HCT116 (cell line): ENCODE data around the gene AP3B1. TPM values are rescaled to one million over a fixed set of nuclear protein-coding genes. Genes with fewer than 3 reads are reported as not detected.

Experiments used
- ATAC-seq: fragments of 200-7000 bp; cut with Tn5 transposase; 2 replicates; pipeline ENCODE4 v1.9.1; 2020; ENCODE audit warnings: mild to moderate bottlenecking, moderate library complexity
- BruUV-seq: library from RNA; stranded (reverse); fragments of 400-500 nt; replicated peaks from 2 replicates; lab custom pipeline; 2021; lab: Mats Ljungman, UMichigan
- CTCF ChIA-PET: fragments of 300-600 bp; sonication (Branson Sonifier 250); formaldehyde crosslinking; loops from one replicate; lab custom pipeline; 2021; ENCODE audit warnings: antibody characterized with exemption; lab: Charles Lee
- POLR2A ChIA-PET: fragments of 300-600, 350-600 bp; sonication (Branson Sonifier 250); formaldehyde crosslinking; loops from one replicate; lab custom pipeline; 2021; ENCODE audit warnings: antibody characterized with exemption; lab: Charles Lee
- RAD21 ChIA-PET, 2 experiments: fragments of 300-600 bp; sonication (Branson Sonifier 250); formaldehyde crosslinking; loops; one replicate each; lab custom pipeline; 2023; ENCODE audit warnings: low total read pairs in 2 of 2; ENCODE audit not compliant: uncharacterized antibody in 2 of 2, unreplicated experiment in 2 of 2, low non-redundant PET in 1 of 2; lab: Charles Lee
- DNase-seq: peaks from one replicate; pipeline ENCODE4 v3.0.0-alpha.2; 2010; ENCODE audit warnings: low read depth, low spot score
- H2AFZ ChIP-seq: fragments of 200-600 bp; shearing (Covaris generic), sonication (generic); 2 replicates; pipeline ENCODE4 v1.6.1; 2017; ENCODE audit warnings: low read depth, mixed run types, mixed read lengths, antibody characterized with exemption, low read length; ENCODE audit not compliant: poor library complexity, severe bottlenecking
- H3K27ac ChIP-seq: 2 replicates; pipeline ENCODE4 v1.5.1; 2012; ENCODE audit warnings: low read depth, low read length
- H3K27me3 ChIP-seq: fragments of 200-600 bp; sonication (generic); 2 replicates; pipeline ENCODE4 v1.6.1; 2016; ENCODE audit warnings: mixed run types, low read length, mixed read lengths; ENCODE audit not compliant: insufficient read depth
- H3K36me3 ChIP-seq, 2 experiments: fragments of 200-500 bp in 1 of 2; fragments of 200-600 bp in 1 of 2; sonication (Bioruptor generic) in 1 of 2; sonication (generic) in 1 of 2; 2 replicates each; pipeline versions ENCODE4 v1.5.1 to v1.6.1; 2014 to 2016; ENCODE audit warnings: low read length in 2 of 2, inconsistent platforms in 1 of 2, mixed read lengths in 1 of 2, mixed run types in 1 of 2; ENCODE audit not compliant: insufficient read depth in 2 of 2, control insufficient read depth in 1 of 2
- H3K4me1 ChIP-seq, 2 experiments: fragments of 200-600 bp in 1 of 2; sonication (generic) in 1 of 2; 2 replicates each; pipeline versions ENCODE4 v1.5.1 to v1.6.1; 2012 to 2017; ENCODE audit warnings: low read length in 2 of 2, inconsistent platforms in 1 of 2, mild to moderate bottlenecking in 1 of 2, mixed read lengths in 1 of 2, mixed run types in 1 of 2, moderate library complexity in 1 of 2; ENCODE audit not compliant: insufficient read depth in 2 of 2, control insufficient read depth in 1 of 2
- H3K4me2 ChIP-seq: fragments of 200-600 bp; sonication (generic); 2 replicates; pipeline ENCODE4 v1.6.1; 2017; ENCODE audit warnings: mixed run types, low read length, mixed read lengths
- H3K4me3 ChIP-seq, 2 experiments: fragments of 200-600 bp in 1 of 2; sonication (generic) in 1 of 2; replicated peaks in 1 of 2; 2 replicates each; pipeline ENCODE4 v1.5.1; 2011 to 2016; ENCODE audit warnings: low read length in 2 of 2, control low read depth in 1 of 2, low read depth in 1 of 2, mild to moderate bottlenecking in 1 of 2, mixed read lengths in 1 of 2, mixed run types in 1 of 2
- H3K79me2 ChIP-seq: fragments of 200-600 bp; sonication (generic); 2 replicates; pipeline ENCODE4 v1.6.1; 2017; ENCODE audit warnings: mild to moderate bottlenecking, mixed run types, low read length, moderate library complexity, mixed read lengths; ENCODE audit not compliant: insufficient read depth
- H3K9ac ChIP-seq: fragments of 200-600 bp; sonication (generic); 2 replicates; pipeline ENCODE4 v1.6.1; 2016; ENCODE audit warnings: low read length, mixed read lengths
- H3K9me2 ChIP-seq: fragments of 200-600 bp; sonication (generic), shearing (Covaris generic); 2 replicates; pipeline ENCODE4 v1.6.1; 2017; ENCODE audit warnings: mixed run types, mild to moderate bottlenecking, moderate library complexity; ENCODE audit not compliant: insufficient read depth
- H3K9me3 ChIP-seq, 2 experiments: fragments of 200-500 bp in 1 of 2; fragments of 200-600 bp in 1 of 2; sonication (Bioruptor generic) in 1 of 2; sonication (generic) in 1 of 2; 2 replicates each; pipeline ENCODE4 v1.6.1; 2014 to 2017; ENCODE audit warnings: low read length in 2 of 2, mixed read lengths in 2 of 2, inconsistent platforms in 1 of 2, low read depth in 1 of 2, mild to moderate bottlenecking in 1 of 2, mixed run types in 1 of 2, moderate library complexity in 1 of 2; ENCODE audit not compliant: control insufficient read depth in 1 of 2, insufficient read depth in 1 of 2
- H4K20me1 ChIP-seq: fragments of 200-600 bp; sonication (generic), shearing (Covaris generic); 2 replicates; pipeline ENCODE4 v1.6.1; 2017; ENCODE audit warnings: mixed run types, mild to moderate bottlenecking, moderate library complexity; ENCODE audit not compliant: insufficient read depth
- ATF3 ChIP-seq: IDR thresholded peaks from 2 replicates; pipeline ENCODE4 v1.6.1; 2012
- CBX3 ChIP-seq: IDR thresholded peaks from 2 replicates; pipeline ENCODE4 v1.6.1; 2012; ENCODE audit warnings: low read depth
- CEBPB ChIP-seq: IDR thresholded peaks from 2 replicates; pipeline ENCODE4 v1.6.1; 2012; ENCODE audit warnings: low read depth
- CTCF ChIP-seq, 3 experiments: fragments of 200-600 bp in 1 of 3; sonication (generic) in 1 of 3; IDR thresholded peaks in 2 of 3; conservative IDR thresholded peaks in 1 of 3; 2 replicates each; pipeline ENCODE4 v1.5.1; 2012 to 2017; ENCODE audit warnings: low read depth in 2 of 3, low read length in 2 of 3, antibody characterized with exemption in 1 of 3, borderline replicate concordance in 1 of 3, control low read depth in 1 of 3, mild to moderate bottlenecking in 1 of 3, mixed read lengths in 1 of 3, mixed run types in 1 of 3, moderate library complexity in 1 of 3; ENCODE audit not compliant: insufficient read depth in 1 of 3
- EGR1 ChIP-seq: IDR thresholded peaks from 2 replicates; pipeline ENCODE4 v1.6.1; 2012; ENCODE audit warnings: low read depth
- ELF1 ChIP-seq: IDR thresholded peaks from 2 replicates; pipeline ENCODE4 v1.6.1; 2012; ENCODE audit warnings: low read depth, borderline replicate concordance
- EZH2 ChIP-seq: fragments of 200-600 bp; sonication (generic); IDR thresholded peaks from 2 replicates; pipeline ENCODE4 v1.6.1; 2017; ENCODE audit warnings: antibody characterized with exemption, mixed run types
- FOSL1 ChIP-seq: IDR thresholded peaks from 2 replicates; pipeline ENCODE4 v1.6.1; 2012; ENCODE audit warnings: low read depth
- JUND ChIP-seq: IDR thresholded peaks from 2 replicates; pipeline ENCODE4 v1.6.1; 2012
- MAX ChIP-seq: IDR thresholded peaks from 2 replicates; pipeline ENCODE4 v1.6.1; 2012
- POLR2A ChIP-seq: IDR thresholded peaks from 2 replicates; pipeline ENCODE4 v1.7.0; 2011; ENCODE audit warnings: borderline replicate concordance; ENCODE audit not compliant: insufficient read depth, insufficient read length; ENCODE audit errors: extremely low read depth
- POLR2AphosphoS5 ChIP-seq: IDR thresholded peaks from 2 replicates; pipeline ENCODE4 v1.6.1; 2011; ENCODE audit warnings: mild to moderate bottlenecking, low read depth, low read length, moderate library complexity
- REST ChIP-seq: IDR thresholded peaks from 2 replicates; pipeline ENCODE4 v1.6.1; 2012; ENCODE audit warnings: low read depth
- SIN3A ChIP-seq: IDR thresholded peaks from 2 replicates; pipeline ENCODE4 v1.6.1; 2012; ENCODE audit warnings: low read depth
- SP1 ChIP-seq: IDR thresholded peaks from 2 replicates; pipeline ENCODE4 v1.6.1; 2012; ENCODE audit warnings: low read depth
- TCF7L2 ChIP-seq: IDR thresholded peaks from 2 replicates; pipeline ENCODE4 v1.7.0; 2011; ENCODE audit warnings: borderline replicate concordance, inconsistent platforms; ENCODE audit not compliant: insufficient read depth, insufficient read length; ENCODE audit errors: extremely low read depth
- YY1 ChIP-seq: IDR thresholded peaks from 2 replicates; pipeline ENCODE4 v1.6.1; 2011; ENCODE audit warnings: low read length, low read depth, moderate library complexity, mild to moderate bottlenecking; ENCODE audit not compliant: insufficient replicate concordance; ENCODE audit errors: extremely low read depth
- ZBTB33 ChIP-seq: IDR thresholded peaks from 2 replicates; pipeline ENCODE4 v1.6.1; 2011; ENCODE audit warnings: mild to moderate bottlenecking, low read length, moderate library complexity; ENCODE audit not compliant: insufficient replicate concordance; ENCODE audit errors: extremely low read depth
- ZFX ChIP-seq: fragments of 450-650 bp; IDR thresholded peaks from 2 replicates; pipeline ENCODE4 v1.6.1; 2017
- ZNF274 ChIP-seq: fragments of 200-500 bp; sonication (Bioruptor generic); IDR thresholded peaks from 2 replicates; pipeline ENCODE4 v1.6.1; 2014; ENCODE audit warnings: mild to moderate bottlenecking, low read depth, low read length, inconsistent platforms
- intact Hi-C: fragments of 100-400 bp; cut with micrococcal nuclease; formaldehyde crosslinking; loops from 2 replicates; pipeline ENCODE4 v1.10.0; 2022
- total RNA-seq: library from RNA; stranded (reverse); gene quantifications from one replicate; pipeline ENCODE4 v1.2.1, GENCODE V29; 2021; ENCODE audit not compliant: unreplicated experiment

The AP3B1 gene
- total RNA-seq, 1 experiment from 2014 or later = 54.5 TPM

GRCh38 chr5:77957081-77957480 is 337.4 kb downstream of the AP3B1 start:
- ATAC-seq (no peak), DNase-seq (no peak)
- POLR2A ChIA-PET = no interaction called here
- Histone ChIP-seq H3K9me3 (no peaks in the 10 kb centered on the region), H3K27ac (no peak overlapping the region), H2AFZ (no peak overlapping the region), H3K4me1 (no peaks in the 10 kb centered on the region), H3K4me3 (no peak overlapping the region), H3K9me2 (no peaks in the 10 kb centered on the region), H3K36me3 (no peaks in the 10 kb centered on the region), H3K4me2 (no peak overlapping the region), H3K79me2 (no peaks in the 10 kb centered on the region), H3K27me3 (no peaks in the 10 kb centered on the region), H3K9ac (no peak overlapping the region), H4K20me1 (no peaks in the 10 kb centered on the region)
- RAD21 ChIA-PET = no interaction called here
- TF ChIP-seq EZH2 (no peak), CEBPB (no peak), SP1 (no peak), CBX3 (no peak), REST (no peak), ZFX (no peak), POLR2AphosphoS5 (no peak), SIN3A (no peak), ATF3 (no peak), EGR1 (no peak), MAX (no peak), POLR2A (no peak), ZNF274 (no peak), ELF1 (no peak), TCF7L2 (no peak), ZBTB33 (no peak), CTCF (IDR thresholded peaks at IDR 0.05 in 2 of 3, conservative IDR thresholded peaks at IDR 0.05 in 1 of 3; ENCODE audit: borderline replicate concordance in 1 of 3, insufficient read depth in 1 of 3, low read depth in 2 of 3, low read length in 2 of 3) (no peak), FOSL1 (no peak), YY1 (no peak), JUND (no peak)
- CTCF ChIA-PET = no interaction called here
- intact Hi-C loops = no loop called here
- no TSS peak for BruUV-seq
